HEK293T (cell line): ENCODE results near the gene PDZD2.

ENCODE experiments used
- ARNT ChIP-seq: fragments of 450-650 bp; IDR thresholded peaks from 2 replicates; pipeline ENCODE4 v1.6.1; 2017; ENCODE audit warnings: mild to moderate bottlenecking
- BHLHE40 ChIP-seq: fragments of 450-650 bp; IDR thresholded peaks from 2 replicates; pipeline ENCODE4 v1.6.1; 2016; ENCODE audit warnings: mild to moderate bottlenecking, moderate library complexity, borderline replicate concordance
- FOXK2 ChIP-seq: fragments of 450-650 bp; IDR thresholded peaks from 2 replicates; pipeline ENCODE4 v1.6.1; 2016; ENCODE audit warnings: mild to moderate bottlenecking
- HDGF ChIP-seq: fragments of 450-650 bp; IDR thresholded peaks from 2 replicates; pipeline ENCODE4 v1.6.1; 2017; ENCODE audit warnings: antibody characterized with exemption, borderline replicate concordance
- LEF1 ChIP-seq: fragments of 450-650 bp; IDR thresholded peaks from 2 replicates; pipeline ENCODE4 v1.6.1; 2017; ENCODE audit warnings: mild to moderate bottlenecking, borderline replicate concordance
- NFRKB ChIP-seq: fragments of 450-650 bp; IDR thresholded peaks from 2 replicates; pipeline ENCODE4 v1.6.1; 2016; ENCODE audit warnings: mild to moderate bottlenecking, moderate library complexity
- SP1 ChIP-seq: fragments of 450-650 bp; IDR thresholded peaks from 2 replicates; pipeline ENCODE4 v1.6.1; 2017
- SUZ12 ChIP-seq: fragments of 450-650 bp; IDR thresholded peaks from 2 replicates; pipeline ENCODE4 v1.6.1; 2016; ENCODE audit warnings: mild to moderate bottlenecking
- TARDBP ChIP-seq: fragments of 450-650 bp; IDR thresholded peaks from 2 replicates; pipeline ENCODE4 v1.6.1; 2016

DNA sequence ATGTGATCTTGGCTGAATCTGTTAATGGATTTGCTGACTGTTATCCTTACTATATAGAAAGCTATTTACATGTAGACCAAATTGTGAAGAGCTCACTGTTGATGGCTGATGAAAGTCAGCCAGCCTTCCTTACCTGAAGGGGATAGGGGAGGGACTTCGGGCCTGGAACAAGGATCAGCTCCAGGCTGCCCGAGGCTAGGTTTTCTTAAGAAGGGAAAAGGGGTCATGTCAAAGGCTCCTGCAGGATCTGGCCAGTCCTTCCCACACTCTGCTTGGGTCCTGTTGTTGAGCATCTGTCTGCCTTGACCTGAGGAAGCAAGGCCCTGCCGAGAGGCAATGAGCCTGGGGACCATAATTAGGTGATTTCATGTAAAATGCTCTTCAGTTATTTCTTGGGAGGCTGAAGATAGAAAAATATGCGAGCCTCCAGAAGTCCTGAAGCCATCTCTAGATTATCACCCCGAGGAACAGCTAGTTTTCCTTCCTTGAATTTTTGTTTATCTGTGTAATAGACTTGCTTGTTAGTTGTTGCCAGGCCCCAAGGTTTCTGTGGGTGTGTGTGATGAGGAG is 261.4 kb downstream of the PDZD2 start:
- TF ChIP-seq ARNT (no peak), HDGF (no peak), SUZ12 (no peak), TARDBP (no peak), SP1 (no peak), LEF1 (no peak), NFRKB (no peak), FOXK2 (no peak), BHLHE40 (no peak)
